ENCODE measurements around the gene TBC1D23.

- TF ChIP-seq CTCF (IDR thresholded peaks at IDR 0.05 in 8 of 11, conservative IDR thresholded peaks at IDR 0.05 in 3 of 11) (no peak), POLR2AphosphoS5 (IDR thresholded peaks at IDR 0.05) (no peak)
Observed at GRCh38 chr3:100330651-100331050, 69.9 kb downstream of the TBC1D23 start.
